A673 (cell line): Measurements from ENCODE around the gene TFEC. TPM values are rescaled to one million over a fixed set of nuclear protein-coding genes. Genes with fewer than 3 reads are reported as not detected.

Experiments
- BruUV-seq: library from RNA; stranded (reverse); fragments of 400-500 nt; replicated peaks from 2 replicates; lab custom pipeline; 2021; lab: Mats Ljungman, UMichigan
- CTCF ChIA-PET: fragments of 300-600 bp; sonication (Branson Sonifier 250); formaldehyde crosslinking; loops from one replicate; lab custom pipeline; 2022; ENCODE audit warnings: antibody characterized with exemption; lab: Charles Lee
- POLR2A ChIA-PET: fragments of 300-600 bp; sonication (Branson Sonifier 250); formaldehyde crosslinking; loops from one replicate; lab custom pipeline; 2022; ENCODE audit warnings: antibody characterized with exemption; ENCODE audit not compliant: low non-redundant PET; lab: Charles Lee
- DNase-seq: peaks from one replicate; pipeline ENCODE4 v3.0.0-alpha.2; 2015; ENCODE audit warnings: low spot score
- H3K27ac ChIP-seq: fragments of 200-600 bp; sonication (generic); 2 replicates; pipeline ENCODE4 v1.5.1; 2016; ENCODE audit warnings: mixed run types, low read depth, mild to moderate bottlenecking, mixed read lengths, antibody characterized with exemption, low read length; ENCODE audit not compliant: poor library complexity, severe bottlenecking
- H3K27me3 ChIP-seq: fragments of 200-600 bp; sonication (generic); replicated peaks from 2 replicates; pipeline ENCODE4 v1.6.1; 2017; ENCODE audit warnings: mixed run types, low read depth, mild to moderate bottlenecking, mixed read lengths, antibody characterized with exemption, low read length; ENCODE audit not compliant: insufficient read depth, poor library complexity
- H3K36me3 ChIP-seq: fragments of 200-600 bp; sonication (generic); 2 replicates; pipeline ENCODE4 v1.6.1; 2016; ENCODE audit warnings: mixed run types, mild to moderate bottlenecking, mixed read lengths, antibody characterized with exemption, low read length; ENCODE audit not compliant: insufficient read depth, poor library complexity, severe bottlenecking
- H3K4me1 ChIP-seq: fragments of 200-600 bp; sonication (generic); 2 replicates; pipeline ENCODE4 v1.6.1; 2017; ENCODE audit warnings: mixed run types, mild to moderate bottlenecking, mixed read lengths, antibody characterized with exemption, low read length; ENCODE audit not compliant: insufficient read depth, poor library complexity, severe bottlenecking
- H3K4me3 ChIP-seq: fragments of 200-600 bp; sonication (generic); 2 replicates; pipeline ENCODE4 v1.5.1; 2016; ENCODE audit warnings: low read depth, mixed run types, mild to moderate bottlenecking, mixed read lengths, low read length; ENCODE audit not compliant: poor library complexity, severe bottlenecking
- H3K9me3 ChIP-seq: fragments of 200-600 bp; sonication (generic); 2 replicates; pipeline ENCODE4 v1.6.1; 2016; ENCODE audit warnings: mixed run types, low read depth, mild to moderate bottlenecking, mixed read lengths, antibody characterized with exemption, low read length; ENCODE audit not compliant: poor library complexity, severe bottlenecking
- EZH2 ChIP-seq: fragments of 200-600 bp; sonication (generic); IDR thresholded peaks from 2 replicates; pipeline ENCODE4 v1.6.1; 2017; ENCODE audit warnings: borderline replicate concordance, low read depth, mild to moderate bottlenecking, mixed read lengths, antibody characterized with exemption, low read length; ENCODE audit not compliant: poor library complexity, severe bottlenecking
- intact Hi-C: fragments of 100-400 bp; cut with micrococcal nuclease; formaldehyde crosslinking; loops from one replicate; pipeline ENCODE4 v1.10.0; 2022; ENCODE audit not compliant: unreplicated experiment
- total RNA-seq: library from RNA; stranded (reverse); gene quantifications from 2 replicates; pipeline ENCODE4 v1.2.3, GENCODE V29; 2021
- TF ChIP-seq, protein P1 (sequence below): fragments of 300-800, 200-600 bp; sonication (generic); conservative IDR thresholded peaks from 2 replicates; pipeline ENCODE4 v1.5.1; 2017; ENCODE audit warnings: low read depth, mild to moderate bottlenecking, antibody characterized with exemption, low read length, moderate library complexity, mixed read lengths

TFEC gene
- total RNA-seq, 1 experiment from 2014 or later = 4.5 TPM

DNA sequence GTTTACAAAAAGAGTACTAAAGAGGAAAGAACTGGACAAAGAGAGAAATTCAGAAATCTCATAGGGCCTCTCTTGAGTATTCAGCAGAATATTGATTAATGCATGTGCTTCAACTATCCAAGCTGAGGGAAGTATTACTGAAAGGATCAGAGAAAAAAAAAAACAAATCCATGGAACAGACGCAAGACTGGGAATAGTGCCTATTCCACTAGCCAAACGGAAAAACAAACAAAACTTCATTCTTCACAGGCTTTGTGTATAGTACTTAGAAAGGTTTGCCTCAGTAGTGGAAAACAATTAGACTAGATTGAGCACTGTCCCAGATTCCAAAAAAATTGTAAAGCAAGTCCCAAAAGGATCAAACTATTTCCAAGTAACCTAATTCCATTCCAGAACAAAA is 106.2 kb downstream of the TFEC start:
- no peak overlapping the region for H3K27ac ChIP-seq
- no TSS peak for BruUV-seq
- intact Hi-C loops = no loop called here
- H3K9me3 ChIP-seq = no peaks in the 10 kb centered on the region
- no peak for DNase-seq
- ChIA-PET CTCF (no interaction called here), POLR2A (no interaction called here)
- H3K4me1 ChIP-seq = no peaks in the 10 kb centered on the region
- no peaks in the 10 kb centered on the region for H3K36me3 ChIP-seq
- H3K27me3 ChIP-seq = peaks cover 2% of the 10 kb centered on the region
- H3K4me3 ChIP-seq = no peak overlapping the region
- no peak for TF ChIP-seq EZH2
- TF ChIP-seq, protein P1, sequence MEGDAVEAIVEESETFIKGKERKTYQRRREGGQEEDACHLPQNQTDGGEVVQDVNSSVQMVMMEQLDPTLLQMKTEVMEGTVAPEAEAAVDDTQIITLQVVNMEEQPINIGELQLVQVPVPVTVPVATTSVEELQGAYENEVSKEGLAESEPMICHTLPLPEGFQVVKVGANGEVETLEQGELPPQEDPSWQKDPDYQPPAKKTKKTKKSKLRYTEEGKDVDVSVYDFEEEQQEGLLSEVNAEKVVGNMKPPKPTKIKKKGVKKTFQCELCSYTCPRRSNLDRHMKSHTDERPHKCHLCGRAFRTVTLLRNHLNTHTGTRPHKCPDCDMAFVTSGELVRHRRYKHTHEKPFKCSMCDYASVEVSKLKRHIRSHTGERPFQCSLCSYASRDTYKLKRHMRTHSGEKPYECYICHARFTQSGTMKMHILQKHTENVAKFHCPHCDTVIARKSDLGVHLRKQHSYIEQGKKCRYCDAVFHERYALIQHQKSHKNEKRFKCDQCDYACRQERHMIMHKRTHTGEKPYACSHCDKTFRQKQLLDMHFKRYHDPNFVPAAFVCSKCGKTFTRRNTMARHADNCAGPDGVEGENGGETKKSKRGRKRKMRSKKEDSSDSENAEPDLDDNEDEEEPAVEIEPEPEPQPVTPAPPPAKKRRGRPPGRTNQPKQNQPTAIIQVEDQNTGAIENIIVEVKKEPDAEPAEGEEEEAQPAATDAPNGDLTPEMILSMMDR = no peak

DNA sequence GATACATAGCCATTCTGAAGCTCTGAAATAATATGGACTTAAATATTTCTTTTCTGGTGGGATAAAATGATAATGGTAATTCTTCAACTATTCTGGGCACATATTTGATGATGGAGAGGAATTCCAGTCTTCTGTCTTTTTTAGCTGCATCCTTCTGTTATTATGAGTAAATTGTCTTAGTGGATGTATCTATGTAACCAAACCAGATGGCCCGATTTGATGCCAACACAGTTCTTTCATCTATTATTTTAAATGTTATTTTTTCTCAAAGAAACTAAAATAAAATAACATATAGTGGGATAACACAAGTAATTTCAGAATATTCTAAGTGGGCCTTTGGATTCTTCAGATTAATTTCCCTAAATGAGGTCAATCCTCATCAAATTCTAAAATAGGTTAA is 110.2 kb downstream of the TFEC start:
- no peak for DNase-seq
- CTCF ChIA-PET = no interaction called here
- Histone ChIP-seq H3K4me1 (no peaks in the 10 kb centered on the region), H3K27ac (no peak overlapping the region), H3K4me3 (no peak overlapping the region), H3K36me3 (no peaks in the 10 kb centered on the region), H3K9me3 (no peaks in the 10 kb centered on the region), H3K27me3 (peaks cover 12% of the 10 kb centered on the region)
- BruUV-seq = no TSS peak
- no peak for TF ChIP-seq EZH2
- TF ChIP-seq, protein P1 = no peak
- POLR2A ChIA-PET = no interaction called here
- intact Hi-C loops = no loop called here

DNA sequence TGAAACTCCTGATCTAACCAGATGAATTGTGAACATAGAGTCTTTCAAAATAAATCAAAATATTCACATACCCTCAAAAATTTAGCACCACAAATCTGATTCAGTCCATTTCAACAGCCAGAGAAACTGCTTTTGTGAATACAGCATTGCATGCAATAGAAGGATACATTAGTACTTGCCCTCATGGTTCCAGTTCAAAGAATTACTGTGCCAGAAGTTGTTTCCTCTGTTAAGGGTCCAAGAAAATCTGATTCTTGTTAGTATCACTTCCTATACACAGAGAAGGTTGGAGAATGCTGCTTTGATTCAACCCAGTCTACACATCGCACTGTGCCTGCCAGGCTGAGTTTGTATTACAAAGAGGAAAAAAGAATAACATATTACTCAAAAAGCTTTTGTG is 115.6 kb downstream of the TFEC start:
- DNase-seq = no peak
- intact Hi-C loops = loop anchor here (5.0 to 10.0 kb wide), 2 partner anchors 207 to 1830 kb away; no protein-coding TSS in a partner anchor
- POLR2A ChIA-PET = no interaction called here
- no TSS peak for BruUV-seq
- no peak for TF ChIP-seq EZH2
- TF ChIP-seq, protein P1 = no peak
- Histone ChIP-seq H3K4me3 (no peak overlapping the region), H3K27ac (no peak overlapping the region), H3K9me3 (no peaks in the 10 kb centered on the region), H3K27me3 (peaks cover 37% of the 10 kb centered on the region), H3K36me3 (no peaks in the 10 kb centered on the region), H3K4me1 (no peaks in the 10 kb centered on the region)
- CTCF ChIA-PET = no interaction called here
